H1 (cell line): ENCODE results near the gene PHLPP1.

Source experiments
- ASH2L ChIP-seq: fragments of 200-600, 300-600 bp; sonication (generic); IDR thresholded peaks from one replicate; pipeline ENCODE4 v1.7.1; 2017; ENCODE audit warnings: low read length
- CHD2 ChIP-seq: IDR thresholded peaks from 2 replicates; pipeline ENCODE4 v1.6.1; 2012; ENCODE audit warnings: low read length, improper control_type of control experiment
- CREB1 ChIP-seq: IDR thresholded peaks from 2 replicates; pipeline ENCODE4 v1.6.1; 2012; ENCODE audit warnings: inconsistent platforms
- EGR1 ChIP-seq: IDR thresholded peaks from 2 replicates; pipeline ENCODE4 v1.6.1; 2011; ENCODE audit warnings: low read depth, low read length, borderline replicate concordance
- EZH2 ChIP-seq: fragments of 200-600 bp; sonication (generic); IDR thresholded peaks from 2 replicates; pipeline ENCODE4 v1.7.1; 2012; ENCODE audit warnings: low read depth, mild to moderate bottlenecking, moderate library complexity, low read length, inconsistent platforms; ENCODE audit not compliant: severe bottlenecking
- MAFK ChIP-seq: IDR thresholded peaks from 2 replicates; pipeline ENCODE4 v1.6.1; 2012; ENCODE audit warnings: low read depth, mild to moderate bottlenecking, improper control_type of control experiment, low read length
- POLR2A ChIP-seq, 2 experiments: IDR thresholded peaks; 1 replicate in 1 of 2; 2 replicates in 1 of 2; pipeline ENCODE4 v1.6.1; 2011; ENCODE audit warnings: low read depth in 2 of 2, low read length in 2 of 2, mild to moderate bottlenecking in 2 of 2; ENCODE audit errors: control extremely low read depth in 1 of 2
- RFX5 ChIP-seq: IDR thresholded peaks from 2 replicates; pipeline ENCODE4 v1.6.1; 2011; ENCODE audit warnings: low read depth, low read length, improper control_type of control experiment, borderline replicate concordance
- SIN3A ChIP-seq, 2 experiments: IDR thresholded peaks in 1 of 2; conservative IDR thresholded peaks in 1 of 2; 2 replicates each; pipeline ENCODE4 v1.6.1; 2011 to 2012; ENCODE audit warnings: low read length in 2 of 2, improper control_type of control experiment in 1 of 2, low read depth in 1 of 2, mild to moderate bottlenecking in 1 of 2
- TAF1 ChIP-seq: IDR thresholded peaks from 2 replicates; pipeline ENCODE4 v1.6.1; 2011; ENCODE audit warnings: mild to moderate bottlenecking, low read depth, low read length
- TF ChIP-seq, protein P1 (sequence below), 3 experiments: IDR thresholded peaks; 1 replicate in 2 of 3; 2 replicates in 1 of 3; pipeline versions ENCODE4 v1.5.1 to v1.6.1; 2011; ENCODE audit warnings: low read length in 3 of 3, mild to moderate bottlenecking in 3 of 3, inconsistent platforms in 2 of 3, low read depth in 1 of 3, moderate library complexity in 1 of 3; ENCODE audit not compliant: insufficient read depth in 1 of 3; ENCODE audit errors: control extremely low read depth in 1 of 3
- TF ChIP-seq, protein P2 (sequence below): IDR thresholded peaks from 2 replicates; pipeline ENCODE4 v1.6.1; 2012; ENCODE audit warnings: inconsistent platforms
- TF ChIP-seq, protein P3 (sequence below): IDR thresholded peaks from 2 replicates; pipeline ENCODE4 v1.6.1; 2011; ENCODE audit warnings: low read length, improper control_type of control experiment

DNA sequence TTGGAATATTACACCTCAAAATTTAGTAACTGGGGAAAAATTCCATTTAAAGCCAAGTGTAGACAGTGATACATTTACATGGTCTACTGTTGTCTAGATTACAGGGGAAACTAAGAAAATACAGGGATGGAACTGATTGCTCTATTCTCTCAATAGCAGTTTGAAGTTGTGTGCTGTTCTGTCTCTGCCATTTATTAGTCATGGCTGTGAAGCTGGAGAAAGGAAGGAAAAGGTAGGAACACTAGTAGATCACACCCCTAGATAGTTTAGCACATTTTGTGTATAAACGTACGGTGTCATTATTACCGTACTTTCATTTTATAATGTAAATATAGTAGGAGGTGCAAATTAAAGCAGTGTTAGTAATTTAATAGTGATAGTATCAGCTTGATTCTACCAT, 170.5 kb downstream of the PHLPP1 start:
- TF ChIP-seq, protein P1, sequence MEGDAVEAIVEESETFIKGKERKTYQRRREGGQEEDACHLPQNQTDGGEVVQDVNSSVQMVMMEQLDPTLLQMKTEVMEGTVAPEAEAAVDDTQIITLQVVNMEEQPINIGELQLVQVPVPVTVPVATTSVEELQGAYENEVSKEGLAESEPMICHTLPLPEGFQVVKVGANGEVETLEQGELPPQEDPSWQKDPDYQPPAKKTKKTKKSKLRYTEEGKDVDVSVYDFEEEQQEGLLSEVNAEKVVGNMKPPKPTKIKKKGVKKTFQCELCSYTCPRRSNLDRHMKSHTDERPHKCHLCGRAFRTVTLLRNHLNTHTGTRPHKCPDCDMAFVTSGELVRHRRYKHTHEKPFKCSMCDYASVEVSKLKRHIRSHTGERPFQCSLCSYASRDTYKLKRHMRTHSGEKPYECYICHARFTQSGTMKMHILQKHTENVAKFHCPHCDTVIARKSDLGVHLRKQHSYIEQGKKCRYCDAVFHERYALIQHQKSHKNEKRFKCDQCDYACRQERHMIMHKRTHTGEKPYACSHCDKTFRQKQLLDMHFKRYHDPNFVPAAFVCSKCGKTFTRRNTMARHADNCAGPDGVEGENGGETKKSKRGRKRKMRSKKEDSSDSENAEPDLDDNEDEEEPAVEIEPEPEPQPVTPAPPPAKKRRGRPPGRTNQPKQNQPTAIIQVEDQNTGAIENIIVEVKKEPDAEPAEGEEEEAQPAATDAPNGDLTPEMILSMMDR (IDR thresholded peaks at IDR 0.05; ENCODE audit: control extremely low read depth in 1 of 3, insufficient read depth in 1 of 3, low read depth in 1 of 3, low read length in 3 of 3) = no peak
- no peak for TF ChIP-seq CHD2
- TF ChIP-seq, protein P2, sequence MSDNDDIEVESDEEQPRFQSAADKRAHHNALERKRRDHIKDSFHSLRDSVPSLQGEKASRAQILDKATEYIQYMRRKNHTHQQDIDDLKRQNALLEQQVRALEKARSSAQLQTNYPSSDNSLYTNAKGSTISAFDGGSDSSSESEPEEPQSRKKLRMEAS = no peak
- no peak for TF ChIP-seq POLR2A (IDR thresholded peaks at IDR 0.05; ENCODE audit: control extremely low read depth in 1 of 2, low read depth in 2 of 2, low read length in 2 of 2)
- TF ChIP-seq RFX5 = no peak
- no peak for TF ChIP-seq EZH2
- TF ChIP-seq, protein P3, sequence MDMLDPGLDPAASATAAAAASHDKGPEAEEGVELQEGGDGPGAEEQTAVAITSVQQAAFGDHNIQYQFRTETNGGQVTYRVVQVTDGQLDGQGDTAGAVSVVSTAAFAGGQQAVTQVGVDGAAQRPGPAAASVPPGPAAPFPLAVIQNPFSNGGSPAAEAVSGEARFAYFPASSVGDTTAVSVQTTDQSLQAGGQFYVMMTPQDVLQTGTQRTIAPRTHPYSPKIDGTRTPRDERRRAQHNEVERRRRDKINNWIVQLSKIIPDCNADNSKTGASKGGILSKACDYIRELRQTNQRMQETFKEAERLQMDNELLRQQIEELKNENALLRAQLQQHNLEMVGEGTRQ = no peak
- no peak for TF ChIP-seq MAFK
- no peak for TF ChIP-seq EGR1
- no peak for TF ChIP-seq TAF1
- no peak for TF ChIP-seq ASH2L
- no peak for TF ChIP-seq SIN3A (conservative IDR thresholded peaks at IDR 0.05 in 1 of 2, IDR thresholded peaks at IDR 0.05 in 1 of 2; ENCODE audit: low read depth in 1 of 2, low read length in 2 of 2)
- TF ChIP-seq CREB1 = no peak
